IPS DF 19.7 (cell line): Measurements from ENCODE around the gene HDAC4.

Source experiments
- DNase-seq: peaks from one replicate; pipeline ENCODE4 v3.0.0-alpha.2; 2013; ENCODE audit warnings: low read depth, low spot score

The HDAC4 gene

DNA sequence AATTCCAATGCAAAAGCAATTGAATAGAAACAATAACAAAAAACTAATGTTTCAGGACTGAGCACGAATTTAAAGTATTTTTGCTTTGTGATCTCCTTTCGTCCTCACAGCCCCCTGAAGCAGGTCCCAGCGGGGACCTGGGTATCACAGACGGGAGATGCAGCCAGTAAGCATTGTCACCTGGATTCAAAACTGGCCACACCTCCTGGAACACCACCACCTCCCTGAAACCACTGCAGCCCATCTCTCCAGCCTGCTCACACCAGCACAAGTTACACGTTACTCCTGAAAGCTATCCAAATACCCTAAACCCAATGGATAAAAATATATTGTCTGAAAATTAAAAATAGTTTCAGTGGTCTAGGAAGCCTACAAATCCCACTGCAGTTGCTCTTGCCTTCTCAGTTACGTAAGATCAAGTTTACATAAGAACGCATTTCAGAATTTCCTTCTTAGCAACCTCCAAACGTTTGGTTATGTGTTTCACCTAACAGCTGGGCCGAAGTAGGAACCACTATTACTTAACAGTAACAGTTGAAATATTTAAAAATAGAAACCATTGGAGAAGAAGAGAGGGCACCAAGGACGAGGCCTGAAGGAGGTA is 178.0 kb downstream of the HDAC4 start:
- no peak for DNase-seq

DNA sequence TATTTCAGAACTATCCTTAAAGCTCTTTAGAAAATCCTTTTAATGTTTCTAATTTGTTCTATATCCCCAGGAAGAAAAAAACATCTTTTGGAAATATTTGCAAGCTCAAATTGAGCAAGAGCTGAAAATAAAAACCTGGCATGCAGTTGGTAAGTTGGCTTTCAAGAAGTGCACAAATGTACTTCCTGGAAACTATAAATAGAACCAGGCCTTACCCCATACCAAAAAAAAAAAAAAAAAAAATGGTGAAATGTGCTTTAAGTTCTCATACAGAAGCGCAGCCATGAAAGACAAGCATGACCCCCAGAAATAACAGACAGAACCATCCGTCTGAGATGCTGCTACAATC is 178.5 kb downstream of the HDAC4 start:
- no peak for DNase-seq

DNA sequence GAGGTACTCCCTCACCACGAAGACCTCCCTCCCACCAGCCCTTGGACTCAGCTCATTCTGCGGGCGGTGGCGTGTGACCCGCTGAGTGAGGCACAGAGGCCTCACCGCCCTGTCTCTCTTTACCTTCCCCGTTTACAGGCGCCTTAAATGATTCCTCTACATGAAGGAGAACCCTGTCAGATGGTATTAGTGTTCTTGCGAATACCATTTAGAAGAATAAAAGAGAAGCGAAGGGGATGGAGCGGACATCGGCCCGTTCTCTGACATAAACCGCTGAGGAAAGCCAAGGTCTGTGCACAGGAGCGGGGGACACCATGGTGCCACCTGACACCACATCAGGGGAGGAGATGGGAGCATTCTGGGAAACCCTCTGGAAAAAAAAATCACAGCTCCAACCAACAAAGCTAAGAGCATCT is 179.8 kb downstream of the HDAC4 start:
- DNase-seq: no peak

DNA sequence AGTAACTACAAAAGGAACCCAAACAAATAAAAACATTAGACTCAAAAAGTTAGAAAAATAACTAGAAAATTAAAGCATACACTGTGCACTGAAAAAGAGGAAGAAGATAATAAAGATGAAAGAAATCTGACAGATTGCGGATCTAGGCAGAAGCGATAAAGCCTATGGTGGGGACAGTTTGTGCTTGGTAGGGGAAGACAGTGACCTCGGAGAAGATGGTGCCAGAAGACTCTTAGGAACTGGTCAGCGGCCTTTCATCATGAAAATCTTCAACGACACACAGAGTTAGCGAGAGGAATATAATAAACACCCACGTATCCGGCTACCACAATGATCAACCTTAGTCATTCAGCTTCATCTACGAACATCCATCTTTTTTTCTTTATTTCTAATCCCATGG is 180.5 kb downstream of the HDAC4 start:
- no peak for DNase-seq

DNA sequence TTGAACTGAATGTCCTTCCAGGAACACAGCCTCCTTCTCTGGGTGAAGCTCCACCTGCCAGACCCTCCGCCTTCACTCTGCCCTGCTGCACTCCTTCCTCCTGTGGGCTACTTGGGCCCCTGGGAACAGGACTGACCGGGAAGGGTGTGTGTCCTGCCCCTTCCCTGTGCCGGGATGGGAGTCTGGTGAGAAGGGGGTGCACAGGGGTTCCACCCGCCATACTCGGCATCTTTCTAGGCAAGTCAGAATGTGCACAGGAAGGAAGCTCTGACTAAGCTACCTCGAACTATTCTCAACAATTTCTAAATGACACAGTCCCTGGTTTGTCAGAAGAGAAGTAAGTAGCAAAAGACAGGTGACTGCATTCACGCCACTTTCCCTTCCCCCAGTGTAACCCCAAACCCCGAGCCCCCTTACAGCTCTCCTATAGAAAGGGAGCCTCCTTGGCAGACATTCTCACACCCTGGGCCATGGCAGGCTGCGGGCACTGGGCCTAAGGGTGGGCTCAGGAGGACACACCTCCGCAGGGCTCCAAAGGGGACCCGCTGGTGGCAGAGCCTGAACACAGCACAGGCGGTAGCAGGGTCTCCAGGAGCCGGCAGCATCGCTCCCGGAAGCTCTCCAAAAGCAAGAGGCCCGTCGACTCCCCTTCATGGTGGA is 184.1 kb downstream of the HDAC4 start:
- DNase-seq: no peak

DNA sequence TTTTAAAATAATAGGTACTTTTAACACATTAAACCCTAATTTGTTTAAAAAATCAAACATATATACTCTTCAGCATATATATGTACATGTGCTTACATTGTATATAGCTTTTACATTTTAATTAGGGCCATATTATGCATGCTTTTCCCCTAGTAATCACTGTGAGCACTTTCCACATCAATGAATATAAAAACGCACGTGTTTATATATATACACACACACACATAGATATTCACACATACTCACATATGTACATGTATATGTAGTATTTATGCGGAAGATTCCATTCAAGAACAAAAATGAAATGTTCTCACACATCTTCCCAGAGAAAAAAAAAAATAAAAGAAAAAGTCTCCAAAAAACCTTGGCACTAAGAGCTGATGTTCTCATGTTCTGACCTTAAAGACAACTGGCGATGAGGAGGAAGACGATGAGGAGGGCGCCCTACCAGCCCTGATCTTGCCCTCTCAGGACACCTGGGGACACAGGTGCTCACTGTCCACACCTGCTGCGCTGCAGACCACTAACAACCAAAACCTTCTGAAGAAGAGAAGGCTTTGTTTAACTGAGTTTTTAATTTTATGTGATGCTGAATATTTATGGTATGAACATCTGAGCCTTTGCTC is 184.7 kb downstream of the HDAC4 start:
- no peak for DNase-seq

DNA sequence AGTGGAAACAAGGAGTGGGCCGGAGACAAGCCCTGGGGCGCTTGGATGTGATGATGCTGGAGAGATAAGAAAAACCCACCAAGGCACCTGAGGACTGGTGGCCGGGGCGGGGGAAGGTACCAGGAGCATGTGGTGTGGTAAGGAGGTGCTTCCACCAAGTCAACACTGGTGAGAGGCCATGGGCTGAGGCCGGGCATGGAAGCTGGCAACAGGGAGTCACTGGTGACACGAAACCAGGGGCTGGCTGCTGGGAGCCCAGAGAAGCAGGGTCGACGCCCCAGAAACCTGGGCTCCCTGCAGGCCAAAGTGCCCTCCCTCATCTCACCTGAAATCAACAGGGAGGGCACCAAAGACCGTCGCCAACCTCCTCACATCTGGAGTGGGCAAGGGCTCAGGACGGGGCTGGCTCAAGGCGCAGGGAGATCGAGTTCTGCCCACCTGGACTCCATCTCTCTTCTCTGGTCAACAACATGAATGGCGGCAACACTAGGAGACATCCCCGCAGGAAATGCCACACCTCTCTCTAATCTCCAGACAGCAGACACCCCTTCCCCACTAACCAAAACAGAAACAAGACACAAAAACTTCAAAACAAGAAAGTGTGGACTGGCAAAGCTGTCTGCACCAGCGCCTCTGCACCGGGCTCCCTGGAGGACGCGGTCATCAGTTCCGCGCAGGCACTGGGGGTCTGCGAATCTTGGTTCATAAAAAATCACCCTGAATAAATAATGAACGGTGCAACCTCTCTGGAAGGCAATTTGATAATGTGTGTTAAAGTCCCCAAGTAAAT is 185.5 kb downstream of the HDAC4 start:
- DNase-seq: no peak

DNA sequence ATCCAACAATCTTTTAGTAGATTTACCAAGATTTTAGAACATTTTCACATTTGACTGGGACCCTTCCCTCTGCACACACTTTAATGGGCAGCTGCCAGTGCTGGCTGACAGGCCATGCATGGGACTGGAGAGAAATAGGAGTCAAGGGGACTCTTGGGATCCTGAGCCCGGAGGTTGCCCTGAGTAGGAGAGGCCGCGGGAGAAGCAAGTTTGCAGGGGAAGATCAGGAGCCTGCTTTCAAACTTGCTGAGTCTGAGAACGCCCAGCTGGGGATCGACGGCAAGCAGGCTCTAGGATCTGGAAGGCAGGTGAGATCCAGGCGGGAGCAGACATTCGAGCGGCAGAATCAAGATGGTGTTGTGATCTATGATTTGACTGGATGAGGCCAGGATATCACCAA is 186.1 kb downstream of the HDAC4 start:
- no peak for DNase-seq

DNA sequence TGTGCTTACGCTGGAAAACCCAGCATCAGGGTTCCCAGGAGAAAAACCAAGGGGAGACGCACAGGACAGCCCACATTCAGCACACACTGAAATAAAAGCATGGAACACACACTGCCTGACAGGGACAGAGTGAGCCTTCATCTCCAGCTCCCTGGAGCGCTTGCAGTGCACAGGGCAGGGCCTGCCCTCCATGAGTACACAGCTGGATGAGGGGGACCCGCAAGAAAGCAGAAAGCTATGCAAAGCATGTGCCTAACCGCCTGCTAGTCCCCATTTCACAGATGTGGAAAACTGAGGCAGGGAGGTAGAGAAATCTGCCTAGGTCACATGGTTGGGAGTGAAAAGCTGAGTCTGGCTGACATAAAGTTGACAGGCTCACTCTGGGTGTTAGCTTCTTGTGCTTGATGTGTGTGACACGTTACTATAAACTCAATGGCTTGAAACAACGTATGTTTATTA is 187.1 kb downstream of the HDAC4 start:
- no peak for DNase-seq

DNA sequence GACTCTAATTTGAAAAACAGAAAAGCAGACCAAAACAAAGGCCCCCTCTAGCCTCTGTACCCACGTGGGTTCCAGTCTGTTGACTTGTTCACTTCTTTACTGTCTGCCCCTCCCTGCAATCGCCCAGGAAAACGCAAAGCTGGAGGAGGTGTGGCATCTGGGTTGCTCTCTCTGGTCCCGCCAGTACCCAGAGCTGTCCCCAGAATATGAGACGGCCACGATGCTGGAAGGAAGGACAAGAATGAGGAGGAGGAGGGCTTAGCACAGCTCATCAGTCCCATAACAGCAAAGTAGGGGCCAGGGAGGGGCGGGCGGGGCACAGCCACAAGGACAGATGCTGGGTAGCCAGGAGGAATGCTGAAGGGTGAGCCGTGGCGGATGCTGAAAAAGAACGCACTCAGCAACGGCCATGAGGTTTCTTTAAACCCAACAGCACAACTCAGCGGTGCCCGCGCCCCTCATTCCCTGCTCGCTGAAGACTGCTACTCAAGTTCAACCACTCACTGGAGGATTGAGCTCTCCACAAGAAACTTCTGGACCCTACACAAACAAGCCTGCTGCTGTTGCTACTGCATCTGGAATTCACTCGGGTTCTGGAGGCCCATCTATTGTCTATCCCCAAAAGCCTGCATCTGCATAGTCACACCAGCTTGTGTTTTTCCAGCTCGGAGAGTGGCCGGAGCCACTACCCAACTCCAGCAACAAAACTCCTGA is 187.7 kb downstream of the HDAC4 start:
- no peak for DNase-seq

DNA sequence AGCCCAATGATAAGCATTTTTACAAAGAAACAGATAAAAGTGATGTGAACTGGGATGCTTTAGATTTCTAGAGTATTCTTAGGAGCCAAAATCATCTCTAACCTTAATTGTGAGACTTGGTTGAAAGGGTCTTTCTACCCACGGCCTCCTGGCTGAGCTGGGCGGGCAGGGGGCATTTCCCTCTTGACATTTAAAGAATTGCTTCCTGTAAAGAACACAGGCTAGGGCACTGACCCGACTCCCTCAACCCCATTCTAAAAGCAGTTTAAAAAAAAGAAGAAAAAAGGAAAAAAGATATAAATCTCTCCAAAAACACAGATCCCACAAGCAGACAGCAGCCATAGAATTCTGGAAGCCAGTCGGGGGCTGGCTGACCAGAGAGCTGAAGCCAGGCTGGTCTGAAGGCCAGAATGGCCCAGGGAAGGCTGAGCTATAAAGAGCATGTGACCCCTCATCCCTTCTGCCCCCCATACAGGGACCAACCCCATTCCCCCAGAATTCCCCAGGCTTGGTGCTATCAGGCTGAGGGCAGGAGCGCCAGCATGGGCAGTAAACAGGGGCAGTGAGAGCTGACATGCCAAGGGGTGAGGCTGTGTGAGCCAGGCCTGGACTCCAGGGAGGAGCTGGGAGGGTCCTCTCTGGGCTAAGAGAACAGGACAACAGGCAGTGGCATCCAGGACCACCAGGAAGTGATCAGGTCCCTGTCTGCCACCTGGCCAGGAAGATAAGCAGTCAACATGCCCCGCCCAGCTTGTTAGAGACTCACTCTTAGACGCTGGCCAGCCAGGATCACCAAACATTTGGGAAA is 188.5 kb downstream of the HDAC4 start:
- no peak for DNase-seq

DNA sequence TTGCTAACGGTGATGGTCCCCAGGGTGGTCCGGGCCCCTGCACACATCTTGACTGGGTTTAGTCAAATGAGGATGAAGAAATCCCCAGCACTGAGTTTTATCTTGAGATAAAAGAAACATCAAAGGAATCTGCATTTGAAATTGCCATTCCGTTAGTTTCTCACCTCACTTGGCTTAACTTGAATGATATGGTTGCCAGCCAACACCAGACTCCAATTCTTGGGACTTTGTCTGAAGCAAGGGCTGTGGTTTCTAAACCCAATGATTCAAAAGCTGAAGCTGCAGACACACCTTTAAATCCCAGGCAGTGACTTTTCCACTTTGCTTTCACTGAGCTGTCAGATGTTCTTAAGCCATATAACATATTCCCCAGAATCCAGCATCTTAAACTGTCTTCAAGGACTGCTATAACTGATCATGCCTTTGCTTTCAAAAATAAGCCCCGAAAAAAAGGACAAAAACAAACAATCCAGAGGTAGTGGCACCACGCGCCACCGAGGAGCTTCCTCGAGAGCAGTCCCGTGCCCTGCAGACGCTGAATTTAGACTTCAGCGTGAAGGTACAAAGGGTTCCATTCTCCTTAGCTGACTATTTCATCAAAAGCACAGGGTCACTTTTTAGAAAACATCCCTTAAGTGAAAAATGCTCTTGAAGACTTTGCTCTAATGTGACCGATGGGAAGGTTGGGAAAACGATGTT is 189.3 kb downstream of the HDAC4 start:
- no peak for DNase-seq

DNA sequence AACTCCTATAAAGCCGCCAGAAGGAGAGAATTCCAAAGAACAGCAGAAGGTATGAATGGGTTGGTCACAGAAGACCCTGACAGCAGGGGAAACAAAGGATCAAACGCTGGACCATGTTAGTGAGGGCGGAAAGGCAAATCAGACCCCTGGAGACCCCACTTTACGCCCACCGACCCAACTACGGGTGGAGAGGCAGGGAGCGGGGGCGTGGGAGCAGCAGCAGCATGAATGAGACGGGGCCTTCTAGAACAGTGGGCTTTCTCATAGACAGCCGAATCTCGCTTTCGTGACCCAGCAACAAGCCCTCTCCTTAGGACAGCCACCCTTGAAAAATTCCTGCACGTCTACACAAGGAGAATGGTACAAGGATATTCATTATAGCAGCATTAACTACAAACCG is 191.0 kb downstream of the HDAC4 start:
- DNase-seq: no peak

DNA sequence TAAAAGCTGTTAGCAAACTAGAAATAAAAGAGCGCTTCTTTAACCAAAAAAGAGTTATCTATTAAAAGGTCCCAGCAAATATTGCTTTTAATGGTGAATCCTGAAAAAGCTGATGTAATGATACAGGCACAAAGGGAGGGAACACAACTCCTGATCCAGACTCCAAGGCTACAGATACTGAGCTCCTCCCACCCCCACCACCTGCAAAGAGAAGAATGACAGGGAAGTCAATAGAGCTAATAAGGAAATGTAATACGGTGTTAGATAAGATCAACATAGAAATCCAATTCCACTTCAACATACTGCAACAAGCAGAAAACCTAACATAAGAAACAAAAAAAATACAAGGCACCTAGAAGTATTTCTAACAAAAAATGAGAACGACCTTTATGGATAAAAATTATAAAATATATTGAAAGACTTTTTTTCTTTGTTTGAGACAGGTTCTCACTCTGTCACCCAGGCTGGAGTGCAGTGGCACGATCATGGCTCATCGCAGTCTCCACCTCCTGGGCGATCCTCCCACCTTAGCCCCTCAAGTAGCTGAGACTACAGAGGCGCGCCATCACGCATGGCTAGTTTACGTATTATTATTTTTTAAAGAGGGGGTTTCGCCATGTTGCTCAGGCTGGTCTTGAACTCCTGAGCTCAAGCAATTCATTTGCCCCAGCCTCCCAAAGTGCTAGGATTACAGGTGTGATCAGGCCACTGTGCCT is 192.2 kb downstream of the HDAC4 start:
- DNase-seq: no peak

DNA sequence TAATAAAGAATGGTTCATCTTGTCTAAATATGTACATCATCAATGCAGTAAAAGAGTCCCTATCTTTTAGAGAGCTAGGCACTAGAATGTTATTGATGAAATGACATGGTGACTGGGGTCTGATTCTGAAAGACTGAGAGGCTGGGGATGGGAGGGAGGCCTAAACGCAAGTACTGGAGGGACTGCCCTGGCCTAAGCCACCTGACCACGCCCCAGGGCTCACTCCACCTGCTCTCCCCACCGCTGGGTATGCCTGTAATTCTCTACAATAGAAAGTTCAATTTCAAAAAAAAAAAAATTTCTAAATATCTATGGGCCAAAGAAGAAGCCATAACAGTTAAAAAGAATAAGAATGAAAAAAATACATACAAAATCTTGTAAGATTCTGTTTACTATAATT is 194.0 kb downstream of the HDAC4 start:
- DNase-seq: no peak

DNA sequence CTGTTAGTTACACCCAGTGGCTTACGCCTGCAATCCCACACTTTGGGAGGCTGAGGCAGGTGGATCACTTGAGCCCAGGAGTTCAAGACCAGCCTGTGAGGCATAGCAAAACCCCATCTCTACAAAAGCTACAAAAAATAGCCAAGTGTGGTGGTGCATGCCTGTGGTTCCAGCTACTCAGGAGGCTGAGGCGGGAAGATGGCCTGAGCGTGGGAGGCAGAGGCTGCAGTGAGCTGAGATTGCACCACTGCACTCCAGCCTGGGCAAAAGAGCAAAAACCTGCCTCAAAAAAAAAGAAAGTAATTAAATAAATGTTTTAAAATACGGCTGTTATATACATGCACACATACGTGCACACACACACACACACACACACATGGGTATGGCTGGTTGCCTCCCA is 194.8 kb downstream of the HDAC4 start:
- DNase-seq: no peak

DNA sequence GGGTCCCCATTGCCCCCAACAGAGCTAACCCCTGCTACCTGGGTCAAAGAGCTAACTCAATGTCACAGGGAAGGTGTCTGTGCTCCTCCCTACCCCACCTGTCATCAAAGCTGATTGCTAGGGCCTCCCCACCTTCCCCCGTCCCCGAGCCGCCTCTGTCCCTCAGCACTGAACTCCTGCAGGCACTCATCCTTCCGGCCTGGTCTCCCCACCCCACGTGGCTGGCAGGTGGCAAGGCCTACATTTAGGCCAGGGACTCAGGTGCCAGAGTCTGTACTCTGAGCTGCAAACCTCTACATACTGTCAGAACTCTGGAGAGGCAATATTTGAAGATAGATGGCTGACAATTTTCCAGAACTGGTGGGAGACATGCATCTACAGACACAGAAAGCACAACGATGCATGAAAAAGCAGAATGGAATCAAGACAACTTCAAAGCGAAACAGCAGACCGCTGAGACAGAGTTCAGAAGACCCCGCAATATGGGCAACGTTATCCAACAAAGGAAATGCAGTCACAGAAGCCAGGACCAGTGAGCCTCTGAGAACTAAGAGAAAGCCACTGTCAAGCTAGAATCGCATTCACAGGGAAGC is 195.8 kb downstream of the HDAC4 start:
- DNase-seq: no peak

DNA sequence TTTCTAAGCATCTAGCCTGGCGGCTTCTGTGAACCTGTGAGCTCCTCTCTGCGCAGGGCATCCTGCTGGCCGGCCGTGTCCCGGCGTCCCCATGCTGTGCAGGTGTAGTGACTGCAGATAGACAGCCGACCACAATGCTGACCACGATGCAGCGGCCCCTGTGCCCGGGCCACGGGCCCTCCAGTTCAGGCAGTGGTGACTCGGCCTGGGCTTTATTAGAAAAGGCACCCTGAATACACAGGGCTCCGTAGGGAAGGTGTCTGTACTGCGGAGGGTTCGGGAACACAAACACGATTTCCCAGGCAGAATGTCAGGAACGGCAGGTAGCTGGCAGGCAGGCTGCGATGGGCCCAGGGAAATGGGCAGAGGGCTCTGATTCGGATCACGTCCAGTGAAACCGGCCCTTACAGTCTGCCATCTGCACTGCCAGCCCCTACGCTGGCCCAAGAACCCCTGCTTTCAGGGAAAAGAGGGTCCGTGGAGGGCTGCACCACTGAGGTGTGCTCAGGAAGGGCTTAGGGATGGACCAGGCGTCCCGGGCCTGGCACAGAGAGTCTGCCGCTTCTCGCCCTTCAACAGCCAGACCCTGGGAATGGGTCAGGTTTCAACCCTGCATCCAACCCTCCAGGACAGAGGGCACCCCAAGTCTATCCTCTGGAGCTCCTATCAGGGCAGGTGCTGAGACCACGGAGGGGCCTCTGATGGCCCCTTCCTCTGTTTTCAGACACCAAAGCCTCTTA is 196.5 kb downstream of the HDAC4 start:
- no peak for DNase-seq
